ENCODE data around the gene FAM170B.

FAM170B gene

DNA sequence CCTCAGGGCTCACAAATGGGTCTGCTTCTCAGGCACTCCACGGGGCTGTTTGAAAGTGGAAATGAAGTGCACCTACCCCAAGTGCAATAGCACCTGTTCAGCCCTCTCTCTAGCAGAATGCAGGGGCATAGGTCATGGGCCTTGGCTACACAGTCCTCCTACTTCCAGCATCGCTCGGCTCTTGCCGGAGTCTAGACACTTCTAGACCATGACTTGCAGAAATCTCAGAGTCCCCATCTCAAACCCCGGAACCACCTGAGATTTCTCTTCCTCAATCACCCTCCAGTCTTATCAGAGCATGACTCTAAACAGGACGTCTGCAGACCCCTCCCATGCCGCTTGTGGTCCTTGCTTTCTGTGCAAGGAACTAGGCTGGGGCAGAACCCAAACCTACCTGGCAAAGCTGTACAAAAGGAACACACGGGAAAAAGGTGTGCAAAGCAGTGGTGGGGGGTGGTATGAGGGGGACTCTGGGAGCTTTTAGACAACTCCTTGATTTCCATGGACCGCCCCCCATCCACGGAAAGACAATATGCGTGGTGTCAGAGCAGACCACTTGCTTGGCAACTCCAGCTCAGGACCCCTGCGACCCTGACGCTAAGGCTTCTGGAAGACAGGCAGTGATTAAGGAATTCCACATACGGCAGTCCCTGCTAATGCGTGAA lies 40.6 kb upstream of the FAM170B start:
- peaks cover 7% of the 10 kb centered on the region for H3K36me3 ChIP-seq
- H3K9me3 ChIP-seq: no peaks in the 10 kb centered on the region
- no peak for TF ChIP-seq CTCF (IDR thresholded peaks at IDR 0.05)
- no peaks in the 10 kb centered on the region for H3K27me3 ChIP-seq
- H3K27ac ChIP-seq: peak overlapping the region; percentile 51
- no peak overlapping the region for H3K4me3 ChIP-seq (ENCODE audit: low read depth in 1 of 2, low read length in 1 of 2)
- H3K4me1 ChIP-seq (ENCODE audit: control insufficient read depth in 1 of 2, insufficient read depth in 1 of 2, low read depth in 1 of 2, low read length in 1 of 2): peaks cover 42 to 52% of the 10 kb centered on the region in 2 experiments

DNA sequence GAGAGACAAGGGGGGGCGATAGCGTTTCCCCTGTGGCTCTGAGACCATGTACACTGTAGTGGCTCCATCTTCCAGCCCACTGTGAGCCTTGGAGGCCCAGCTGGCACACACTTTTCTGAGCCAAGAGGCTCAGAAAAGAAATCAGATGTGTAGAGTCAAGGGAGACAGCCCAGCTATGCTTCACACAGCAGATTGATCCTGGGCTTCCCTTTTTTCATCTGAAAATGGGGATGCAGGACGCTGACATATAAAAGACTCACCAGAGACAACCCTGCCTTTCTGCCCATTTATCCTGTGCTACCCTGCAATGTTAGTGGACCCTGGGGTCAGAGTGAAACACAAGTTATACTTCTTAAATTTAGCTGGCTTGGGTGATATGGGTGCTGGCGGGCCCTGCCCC lies 40.0 kb upstream of the FAM170B start:
- Histone ChIP-seq H3K27me3 (no peaks in the 10 kb centered on the region), H3K27ac (peak overlapping the region; percentile 51), H3K9me3 (no peaks in the 10 kb centered on the region), H3K4me3 (ENCODE audit: low read depth in 1 of 2, low read length in 1 of 2) (no peak overlapping the region), H3K36me3 (peaks cover 7% of the 10 kb centered on the region), H3K4me1 (ENCODE audit: control insufficient read depth in 1 of 2, insufficient read depth in 1 of 2, low read depth in 1 of 2, low read length in 1 of 2) (peaks cover 42 to 53% of the 10 kb centered on the region in 2 experiments)
- TF ChIP-seq CTCF (IDR thresholded peaks at IDR 0.05): no peak

DNA sequence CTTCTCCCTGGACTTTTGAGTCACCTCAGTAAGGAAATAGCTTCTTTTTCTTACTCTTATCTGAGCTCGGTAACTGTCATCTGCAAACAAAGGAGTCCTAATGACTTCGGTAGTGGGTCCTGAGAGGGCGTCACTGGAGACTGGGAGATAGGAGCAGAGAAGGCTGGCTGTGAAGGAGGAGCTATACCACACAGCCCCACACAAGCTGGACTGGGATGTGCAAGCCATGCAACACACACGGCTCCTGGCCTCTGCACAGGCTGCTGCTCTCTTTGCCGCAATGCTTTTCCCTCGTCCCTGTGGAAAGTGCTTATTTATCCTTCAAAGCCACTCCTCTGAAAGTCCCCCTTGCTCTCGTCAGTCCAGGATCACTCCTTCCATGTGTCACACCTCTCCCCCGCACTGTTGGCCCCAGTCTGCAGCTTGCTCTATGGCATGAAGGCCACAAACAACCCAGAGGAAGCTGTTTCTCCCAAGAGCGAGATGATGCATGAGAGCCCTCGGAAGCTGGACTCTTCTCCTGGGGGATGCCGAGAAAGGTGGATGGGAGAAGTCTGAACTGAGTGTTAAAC lies 39.5 kb upstream of the FAM170B start:
- Histone ChIP-seq H3K27ac (no peak overlapping the region), H3K9me3 (no peaks in the 10 kb centered on the region), H3K27me3 (no peaks in the 10 kb centered on the region), H3K36me3 (peaks cover 7% of the 10 kb centered on the region), H3K4me1 (ENCODE audit: control insufficient read depth in 1 of 2, insufficient read depth in 1 of 2, low read depth in 1 of 2, low read length in 1 of 2) (peaks cover 39 to 53% of the 10 kb centered on the region in 2 experiments), H3K4me3 (ENCODE audit: low read depth in 1 of 2, low read length in 1 of 2) (no peak overlapping the region)
- TF ChIP-seq CTCF (IDR thresholded peaks at IDR 0.05): no peak

- no peak overlapping the region for H3K4me3 ChIP-seq (ENCODE audit: low read depth in 1 of 2, low read length in 1 of 2)
- H3K27me3 ChIP-seq: no peaks in the 10 kb centered on the region
- H3K36me3 ChIP-seq: peaks cover 11% of the 10 kb centered on the region
- H3K4me1 ChIP-seq (ENCODE audit: control insufficient read depth in 1 of 2, insufficient read depth in 1 of 2, low read depth in 1 of 2, low read length in 1 of 2): peaks cover 39 to 53% of the 10 kb centered on the region in 2 experiments
- no peak for TF ChIP-seq CTCF (IDR thresholded peaks at IDR 0.05)
- no peak overlapping the region for H3K27ac ChIP-seq
- no peaks in the 10 kb centered on the region for H3K9me3 ChIP-seq
Observed at GRCh38 chr10:49172777-49173132, 38.9 kb upstream of the FAM170B start.

DNA sequence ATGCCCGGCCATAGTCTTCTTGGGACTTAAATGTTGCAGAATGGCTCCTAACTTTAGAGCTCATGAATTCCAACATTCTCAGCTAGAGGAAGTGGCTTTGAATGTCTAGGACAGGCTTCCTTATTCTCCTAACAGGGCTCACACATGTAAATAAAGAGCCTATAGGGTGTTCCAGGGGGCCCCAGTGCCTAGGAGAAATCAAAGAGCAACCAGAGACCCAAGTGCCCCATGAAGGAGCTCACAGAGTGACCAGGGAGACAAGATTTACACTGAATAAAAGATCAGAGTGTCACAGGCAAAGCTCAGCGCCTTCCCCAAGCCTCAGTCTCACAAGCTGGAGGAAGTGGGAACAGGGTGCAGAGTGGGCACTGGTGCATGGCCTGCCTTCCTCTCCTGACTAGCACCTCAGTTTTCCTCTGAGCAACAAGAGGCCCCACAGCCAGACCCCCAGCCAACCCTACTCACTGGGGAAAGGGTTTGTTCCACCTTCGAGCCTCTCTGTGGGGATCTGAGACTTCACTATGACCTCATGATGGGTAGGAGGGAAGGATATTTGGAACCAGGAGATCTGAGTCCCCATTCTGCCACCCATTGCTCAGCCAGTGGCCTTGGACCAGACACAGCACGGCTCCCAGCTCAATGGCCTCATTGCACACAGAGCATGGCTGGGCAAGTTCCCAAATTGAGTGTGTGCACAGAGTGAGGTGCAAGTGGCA lies 38.4 kb upstream of the FAM170B start:
- H3K27me3 ChIP-seq: no peaks in the 10 kb centered on the region
- peaks cover 17% of the 10 kb centered on the region for H3K36me3 ChIP-seq
- no peaks in the 10 kb centered on the region for H3K9me3 ChIP-seq
- H3K4me3 ChIP-seq (ENCODE audit: low read depth in 1 of 2, low read length in 1 of 2): no peak overlapping the region
- TF ChIP-seq CTCF (IDR thresholded peaks at IDR 0.05): no peak
- peaks cover 33 to 50% of the 10 kb centered on the region in 2 experiments for H3K4me1 ChIP-seq (ENCODE audit: control insufficient read depth in 1 of 2, insufficient read depth in 1 of 2, low read depth in 1 of 2, low read length in 1 of 2)
- H3K27ac ChIP-seq: no peak overlapping the region

Measured in neutrophil (primary cell).